Thyroid gland (tissue), 4 donors: ENCODE results near the gene NOB1. TPM values are rescaled to one million over a fixed set of nuclear protein-coding genes. Genes with fewer than 3 reads are reported as not detected.
"Not testable (repeated sequence)": the region's sequence is repeated elsewhere in the genome, so short reads cannot be mapped to it uniquely, and the experiment has no call there.

Experiments used
- DNase-seq, 2 donors: peaks; one replicate each; pipeline ENCODE4 v3.0.0-alpha.2; 2019
- H3K27ac ChIP-seq, 3 donors: fragments of 200-600 bp; sonication (generic); 1 replicate in 2 of 3; 2 replicates in 1 of 3; pipeline ENCODE4 v1.5.1; 2016 to 2019; ENCODE audit warnings: mild to moderate bottlenecking in 1 of 3, moderate library complexity in 1 of 3
- H3K27me3 ChIP-seq: fragments of 200-600 bp; sonication (generic); one replicate; pipeline ENCODE4 v1.5.1; 2019
- H3K36me3 ChIP-seq, 2 donors: fragments of 200-600 bp; sonication (generic); one replicate each; pipeline ENCODE4 v1.5.1; 2016 to 2019
- H3K4me1 ChIP-seq, 2 donors: fragments of 200-600 bp; sonication (generic); one replicate each; pipeline ENCODE4 v1.5.1; 2017 to 2019
- H3K4me3 ChIP-seq, 3 donors: fragments of 200-600 bp; sonication (generic); replicated peaks in 1 of 3; 1 replicate in 2 of 3; 2 replicates in 1 of 3; pipeline ENCODE4 v1.5.1; 2016; ENCODE audit warnings: mild to moderate bottlenecking in 1 of 3
- H3K9me3 ChIP-seq: fragments of 200-600 bp; sonication (generic); one replicate; pipeline ENCODE4 v1.5.1; 2017
- POLR2A ChIP-seq, 2 donors: fragments of 450-650 bp; IDR thresholded peaks; one replicate each; pipeline ENCODE4 v1.6.1; 2017; ENCODE audit warnings: antibody characterized with exemption in 2 of 2, mild to moderate bottlenecking in 2 of 2, moderate library complexity in 1 of 2
- WGBS, 2 donors: methylation state at CpG; one replicate each; pipeline ENCODE4 v1.1.5; 2017; 5-methylcytosine and 5-hydroxymethylcytosine counted together
- intact Hi-C: fragments of 100-400 bp; cut with DNase I; formaldehyde crosslinking; loops from one replicate; pipeline ENCODE4 v1.15.1; 2023
- total RNA-seq, 4 donors: library from RNA; depleted of rRNA; stranded (reverse); fragments of >200 nt; gene quantifications; one replicate each; pipeline ENCODE4 v1.2.3, GENCODE V29; 2016
- TF ChIP-seq, protein P1 (sequence below), 6 experiments: fragments of 200-600 bp in 3 of 6; fragments of 450-650 bp in 3 of 6; sonication (generic) in 3 of 6; IDR thresholded peaks; one replicate each; pipeline ENCODE4 v1.5.1; 2016 to 2019; ENCODE audit warnings: antibody characterized with exemption in 6 of 6, mild to moderate bottlenecking in 2 of 6, inconsistent platforms in 1 of 6, moderate library complexity in 1 of 6

NOB1 gene
- total RNA-seq, 4 donors from 2014 or later = 37.4 to 51.2 (median 43.1) TPM

DNA sequence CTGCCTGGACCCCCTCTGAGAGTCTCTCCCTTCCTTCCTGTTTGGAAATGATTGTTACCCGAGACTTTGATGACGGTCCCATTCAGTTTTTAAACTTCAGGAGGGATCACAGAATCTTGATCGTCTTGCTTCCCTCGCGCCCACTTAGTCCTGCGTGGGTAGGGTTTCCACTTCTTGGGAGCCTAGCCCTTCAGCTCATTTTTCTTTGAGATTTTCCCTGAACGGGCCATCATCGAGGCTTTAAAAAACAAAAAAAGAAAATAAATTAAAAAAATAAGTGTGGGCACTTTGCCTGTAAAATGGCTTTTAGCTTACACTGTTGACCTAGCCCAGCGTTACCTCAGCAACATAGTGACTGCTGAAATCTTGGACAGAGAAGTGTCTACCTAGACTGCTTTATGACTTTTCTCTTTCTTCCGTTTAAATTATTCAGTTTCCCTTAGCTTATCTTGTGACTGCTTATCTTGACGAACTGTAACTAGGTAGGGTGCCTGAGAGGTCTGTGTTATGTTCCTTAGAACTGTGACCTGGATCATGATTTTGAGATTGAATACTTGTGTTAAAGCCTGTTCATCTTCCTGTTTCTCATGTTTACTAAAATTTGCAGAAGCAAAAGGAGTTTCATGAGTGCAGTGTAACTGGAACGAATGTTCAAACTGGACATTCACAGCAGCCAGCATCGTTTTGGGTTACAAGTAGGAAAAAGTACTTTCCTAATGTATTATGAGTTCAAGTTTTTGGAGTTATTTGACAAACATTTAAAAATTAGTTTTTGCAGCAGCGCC is 8.3 kb upstream of the NOB1 start:
- Histone ChIP-seq H3K9me3 (no peaks in the 10 kb centered on the region), H3K4me3 (peak overlapping the region; percentile 27 to 96 (median 80)), H3K27ac (peak overlapping the region; percentile 70 to 86 (median 73)), H3K27me3 (no peaks in the 10 kb centered on the region), H3K4me1 (peaks cover 7 to 15% of the 10 kb centered on the region in 2 donors), H3K36me3 (no peaks in the 10 kb centered on the region)
- WGBS, 2 donors = 8 to 12% methylated on average over 14 of the region's 14 CpGs
- intact Hi-C loops = no loop called here
- TF ChIP-seq POLR2A (IDR thresholded peaks at IDR 0.05) = no peak
- TF ChIP-seq, protein P1, sequence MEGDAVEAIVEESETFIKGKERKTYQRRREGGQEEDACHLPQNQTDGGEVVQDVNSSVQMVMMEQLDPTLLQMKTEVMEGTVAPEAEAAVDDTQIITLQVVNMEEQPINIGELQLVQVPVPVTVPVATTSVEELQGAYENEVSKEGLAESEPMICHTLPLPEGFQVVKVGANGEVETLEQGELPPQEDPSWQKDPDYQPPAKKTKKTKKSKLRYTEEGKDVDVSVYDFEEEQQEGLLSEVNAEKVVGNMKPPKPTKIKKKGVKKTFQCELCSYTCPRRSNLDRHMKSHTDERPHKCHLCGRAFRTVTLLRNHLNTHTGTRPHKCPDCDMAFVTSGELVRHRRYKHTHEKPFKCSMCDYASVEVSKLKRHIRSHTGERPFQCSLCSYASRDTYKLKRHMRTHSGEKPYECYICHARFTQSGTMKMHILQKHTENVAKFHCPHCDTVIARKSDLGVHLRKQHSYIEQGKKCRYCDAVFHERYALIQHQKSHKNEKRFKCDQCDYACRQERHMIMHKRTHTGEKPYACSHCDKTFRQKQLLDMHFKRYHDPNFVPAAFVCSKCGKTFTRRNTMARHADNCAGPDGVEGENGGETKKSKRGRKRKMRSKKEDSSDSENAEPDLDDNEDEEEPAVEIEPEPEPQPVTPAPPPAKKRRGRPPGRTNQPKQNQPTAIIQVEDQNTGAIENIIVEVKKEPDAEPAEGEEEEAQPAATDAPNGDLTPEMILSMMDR (IDR thresholded peaks at IDR 0.05) = no peak
- DNase-seq = peak; percentile 35 to 38

DNA sequence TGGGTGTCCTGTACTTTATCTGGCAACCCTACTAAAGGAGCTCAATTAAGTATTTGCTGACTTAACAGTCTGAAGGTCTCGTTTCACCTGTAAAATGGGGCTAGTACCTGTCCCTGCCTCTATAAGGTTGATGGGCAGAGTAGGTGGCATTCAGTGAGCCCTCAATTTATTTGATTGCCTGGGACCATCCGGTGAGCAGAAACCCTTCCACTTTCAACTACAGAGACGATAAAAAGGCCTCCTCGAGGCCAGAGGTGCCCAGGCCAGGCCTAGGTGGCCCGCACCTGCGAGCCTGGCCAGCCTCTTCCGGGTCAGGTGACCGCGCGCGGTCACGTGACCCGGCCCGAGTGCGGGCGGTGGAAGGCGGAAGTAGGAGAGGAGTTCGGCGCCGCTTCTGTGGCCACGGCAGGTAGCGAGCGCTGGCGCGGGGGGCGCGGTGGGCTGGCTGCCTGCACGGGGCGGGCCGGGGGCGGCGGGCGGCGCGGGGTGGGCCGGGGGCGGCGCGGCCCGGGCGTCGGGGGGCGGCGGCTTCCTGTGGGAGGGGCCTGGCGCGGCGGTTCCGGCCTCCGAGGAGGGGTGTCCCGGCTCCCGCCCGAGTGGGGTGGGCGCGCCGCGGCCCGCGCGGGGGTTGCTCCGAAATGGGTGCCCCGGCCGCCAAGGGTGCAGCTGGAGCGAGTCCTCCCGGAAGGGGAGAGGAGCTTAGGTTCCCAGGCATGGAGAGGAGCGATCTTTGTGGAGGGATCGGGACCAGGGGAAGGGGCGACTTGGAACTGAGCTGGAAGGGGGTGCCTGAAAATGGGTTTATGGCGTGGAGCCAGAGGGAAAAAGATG is 7.5 kb upstream of the NOB1 start, which contains the start of gene WWP2:
TSS of gene WWP2 (plus strand) at position 350 of the 831 bp plus-strand sequence. CDS start 24,679 bp downstream, outside the sequence.
- DNase-seq = peak; percentile 79
- H3K4me1 ChIP-seq = peaks cover 7 to 15% of the 10 kb centered on the region in 2 donors
- intact Hi-C loops = no loop called here
- TF ChIP-seq POLR2A (IDR thresholded peaks at IDR 0.05) = peak; percentile 77
- TF ChIP-seq, protein P1 (IDR thresholded peaks at IDR 0.05) = no peak
- no peaks in the 10 kb centered on the region for H3K36me3 ChIP-seq
- H3K27me3 ChIP-seq = no peaks in the 10 kb centered on the region
- peak within 1 kb of the TSS; percentile 70 to 86 (median 81) for H3K27ac ChIP-seq
- no peaks in the 10 kb centered on the region for H3K9me3 ChIP-seq
- WGBS, 2 donors = 1 to 6% methylated on average over 10 to 24 of the region's 68 CpGs
- peak within 1 kb of the TSS; percentile 29 to 96 (median 80) for H3K4me3 ChIP-seq

GRCh38 chr16:69757375-69757774 is 2.6 kb upstream of the NOB1 start:
- intact Hi-C loops = loop anchor here (5.0 kb wide), 1 partner anchor 45 kb away; no protein-coding TSS in a partner anchor
- WGBS, 2 donors = 87 to 88% methylated on average over 13 of the region's 13 CpGs
- H3K4me1 ChIP-seq = peaks cover 16 to 20% of the 10 kb centered on the region in 2 donors
- DNase-seq, H3K36me3 ChIP-seq, H3K27ac ChIP-seq, H3K27me3 ChIP-seq, H3K4me3 ChIP-seq, H3K9me3 ChIP-seq: not testable (repeated sequence)

GRCh38 chr16:69756705-69757104 is 2.0 kb upstream of the NOB1 start:
- Histone ChIP-seq H3K4me1 (peaks cover 14 to 18% of the 10 kb centered on the region in 2 donors), H3K36me3 (peaks cover 3 to 4% of the 10 kb centered on the region in 2 donors), H3K9me3 (no peaks in the 10 kb centered on the region), H3K27ac (no peak overlapping the region), H3K4me3 (no peak overlapping the region), H3K27me3 (no peaks in the 10 kb centered on the region)
- WGBS, 2 donors = 90 to 95% methylated on average over 10 of the region's 10 CpGs
- intact Hi-C loops = loop anchor here (5.0 kb wide), 1 partner anchor 44 kb away; no protein-coding TSS in a partner anchor
- TF ChIP-seq POLR2A (IDR thresholded peaks at IDR 0.05) = no peak
- TF ChIP-seq, protein P1 (IDR thresholded peaks at IDR 0.05) = no peak
- no peak for DNase-seq

GRCh38 chr16:69754143-69754468 is 620 bp downstream of the NOB1 start:
- WGBS, 2 donors = 18 to 21% methylated on average over 4 of the region's 4 CpGs
- H3K4me3 ChIP-seq = peak overlapping the region; percentile 21 to 75 (median 69)
- H3K27me3 ChIP-seq = no peaks in the 10 kb centered on the region
- H3K4me1 ChIP-seq = peaks cover 9 to 15% of the 10 kb centered on the region in 2 donors
- H3K27ac ChIP-seq = peak overlapping the region in 2 of 3 donors; percentile 45 to 50
- H3K36me3 ChIP-seq = peaks cover 14 to 25% of the 10 kb centered on the region in 2 donors
- intact Hi-C loops = loop anchor here (5.0 kb wide), 1 partner anchor 357 kb away; no protein-coding TSS in a partner anchor
- TF ChIP-seq, protein P1 (IDR thresholded peaks at IDR 0.05) = no peak
- H3K9me3 ChIP-seq = no peaks in the 10 kb centered on the region
- DNase-seq = no peak
